GM13976 (cell line): ENCODE results near the gene KCNAB2.

ENCODE experiments used
- DNase-seq: peaks from one replicate; pipeline ENCODE4 v3.0.0; 2012; ENCODE audit warnings: low spot score
- in situ Hi-C: fragments of 300-500 bp; cut with MboI; formaldehyde crosslinking; loops from one replicate; pipeline ENCODE4 v1.12.0; 2022; ENCODE audit warnings: low sequenced_read_pairs, mixed read lengths, inconsistent platforms; ENCODE audit not compliant: unreplicated experiment
- TF ChIP-seq, protein P1 (sequence below): IDR thresholded peaks from 2 replicates; pipeline ENCODE4 v1.5.1; 2012; ENCODE audit warnings: borderline replicate concordance, mild to moderate bottlenecking; ENCODE audit not compliant: insufficient read depth; ENCODE audit errors: extremely low read depth, missing control alignments, control extremely low read depth

Gene KCNAB2

DNA sequence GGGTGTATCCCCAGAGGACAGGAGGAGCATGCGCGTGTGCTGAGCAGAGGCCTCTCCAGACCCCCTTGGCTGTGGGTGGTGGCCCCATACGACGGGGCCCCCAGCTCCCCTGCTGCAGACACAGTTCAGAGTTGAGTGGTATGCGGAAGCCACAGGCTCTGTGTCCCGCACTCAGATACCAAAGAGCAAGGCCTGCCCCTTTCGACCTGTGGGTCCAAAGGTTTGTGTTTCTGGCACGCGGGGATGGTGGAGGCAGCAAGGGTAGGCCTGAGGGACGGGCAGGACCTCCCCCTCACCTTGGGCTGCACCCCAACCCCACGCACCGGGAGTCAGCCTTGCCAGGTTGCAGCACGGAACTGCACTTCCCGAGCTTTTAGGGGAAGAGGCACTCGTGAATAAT, at the start of gene KCNAB2:
TSS of gene KCNAB2 (plus strand) at position 328 of the 400 bp plus-strand sequence. CDS start 5,649 bp downstream, outside the sequence.
- DNase-seq, result no peak
- in situ Hi-C loops, result no loop called here
- TF ChIP-seq, protein P1, sequence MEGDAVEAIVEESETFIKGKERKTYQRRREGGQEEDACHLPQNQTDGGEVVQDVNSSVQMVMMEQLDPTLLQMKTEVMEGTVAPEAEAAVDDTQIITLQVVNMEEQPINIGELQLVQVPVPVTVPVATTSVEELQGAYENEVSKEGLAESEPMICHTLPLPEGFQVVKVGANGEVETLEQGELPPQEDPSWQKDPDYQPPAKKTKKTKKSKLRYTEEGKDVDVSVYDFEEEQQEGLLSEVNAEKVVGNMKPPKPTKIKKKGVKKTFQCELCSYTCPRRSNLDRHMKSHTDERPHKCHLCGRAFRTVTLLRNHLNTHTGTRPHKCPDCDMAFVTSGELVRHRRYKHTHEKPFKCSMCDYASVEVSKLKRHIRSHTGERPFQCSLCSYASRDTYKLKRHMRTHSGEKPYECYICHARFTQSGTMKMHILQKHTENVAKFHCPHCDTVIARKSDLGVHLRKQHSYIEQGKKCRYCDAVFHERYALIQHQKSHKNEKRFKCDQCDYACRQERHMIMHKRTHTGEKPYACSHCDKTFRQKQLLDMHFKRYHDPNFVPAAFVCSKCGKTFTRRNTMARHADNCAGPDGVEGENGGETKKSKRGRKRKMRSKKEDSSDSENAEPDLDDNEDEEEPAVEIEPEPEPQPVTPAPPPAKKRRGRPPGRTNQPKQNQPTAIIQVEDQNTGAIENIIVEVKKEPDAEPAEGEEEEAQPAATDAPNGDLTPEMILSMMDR, result no peak

DNA sequence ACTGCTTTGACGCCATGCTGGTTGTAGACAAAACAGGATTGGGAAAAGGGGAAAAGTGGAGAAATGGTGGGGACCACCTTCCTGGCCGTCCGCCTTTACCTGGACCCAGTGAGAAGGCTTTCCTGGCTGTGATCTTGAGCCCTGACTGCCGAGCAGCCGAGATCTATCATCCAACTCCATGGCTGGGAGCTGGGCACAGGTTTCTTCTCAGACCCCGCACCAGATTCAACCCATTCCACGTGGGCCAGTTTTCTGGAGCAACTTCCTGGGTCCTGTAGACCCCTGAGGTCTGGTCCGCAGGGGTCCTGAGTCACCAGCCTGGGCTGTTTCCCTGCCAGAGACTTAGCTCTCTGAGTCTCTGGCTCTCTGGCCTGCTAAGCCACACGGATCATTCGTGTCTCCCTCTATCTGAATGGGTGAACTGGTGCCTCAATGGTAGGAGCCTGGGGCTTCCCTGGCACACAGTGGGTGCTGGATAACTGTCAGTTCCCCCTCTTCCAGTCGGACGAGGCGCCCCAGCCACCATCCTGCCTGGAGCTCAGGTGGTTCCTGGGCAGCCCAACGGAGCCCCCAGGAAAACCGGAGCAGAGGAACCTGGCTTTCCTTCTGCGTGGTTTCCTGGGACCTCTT, 48.9 kb upstream of the KCNAB2 start:
- TF ChIP-seq, protein P1, result no peak
- in situ Hi-C loops, result no loop called here
- DNase-seq, result no peak

DNA sequence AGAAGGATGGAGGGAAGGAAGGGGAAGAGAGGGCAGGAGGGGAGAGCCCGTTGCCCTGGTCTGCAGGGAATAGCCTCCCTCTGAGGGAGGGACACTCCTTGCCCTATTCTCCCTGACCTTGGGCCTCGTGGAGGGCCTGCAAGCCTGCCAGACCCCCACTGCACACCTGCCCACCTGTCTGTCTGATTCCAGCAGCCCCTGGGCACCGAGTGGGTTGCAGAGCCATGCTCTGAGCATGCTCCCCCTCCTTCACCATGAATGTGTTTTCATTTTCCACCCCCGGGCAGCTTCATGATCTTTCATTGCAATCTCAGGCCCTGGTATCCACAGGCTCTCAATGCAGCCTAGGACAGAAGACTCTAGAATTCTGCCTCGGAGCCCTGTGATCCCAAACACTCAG, 48.4 kb upstream of the KCNAB2 start:
- DNase-seq, result no peak
- TF ChIP-seq, protein P1, result no peak
- in situ Hi-C loops, result no loop called here

DNA sequence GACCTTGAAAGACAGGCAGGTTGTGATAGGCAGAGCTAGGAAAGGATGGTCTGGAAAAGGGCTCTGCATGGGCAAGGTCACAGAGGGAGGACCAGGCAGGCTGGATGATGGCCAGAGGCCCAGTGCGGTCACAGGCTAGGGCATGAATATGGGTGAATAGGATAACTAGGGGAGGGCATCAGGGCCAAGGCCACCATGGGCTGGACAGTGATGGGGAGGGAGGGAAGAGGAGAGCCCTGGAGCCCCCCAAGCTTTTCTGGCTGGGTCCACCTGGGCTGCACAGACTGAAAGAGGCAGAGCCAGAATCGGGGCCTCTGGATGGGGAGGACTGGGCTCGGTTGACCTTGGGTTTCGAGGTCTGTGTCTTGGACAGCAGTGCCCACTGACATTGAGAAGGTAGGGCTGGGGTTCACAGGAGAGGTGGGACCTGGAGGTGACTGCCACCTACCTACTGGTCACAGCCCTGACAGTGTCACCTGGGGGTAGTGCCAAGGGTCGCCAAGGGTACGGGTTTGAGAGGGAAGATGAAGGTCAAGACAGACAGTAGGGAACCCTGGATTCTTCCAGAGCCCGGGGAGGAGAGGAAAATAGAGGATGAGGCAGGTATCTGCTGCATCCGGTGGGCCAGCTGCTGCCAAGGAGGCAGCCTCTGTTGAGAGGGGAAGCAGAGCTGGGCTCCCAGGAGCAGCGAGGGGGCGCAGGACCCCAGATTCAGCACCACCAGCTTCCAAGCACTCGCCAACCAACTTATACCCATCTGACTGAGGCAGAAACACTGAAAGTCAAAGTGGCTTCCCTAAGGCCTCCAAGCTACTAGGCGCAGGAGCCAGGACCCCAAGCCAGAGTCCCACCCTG, 47.4 kb upstream of the KCNAB2 start:
- DNase-seq, result no peak
- in situ Hi-C loops, result no loop called here
- TF ChIP-seq, protein P1, result no peak

DNA sequence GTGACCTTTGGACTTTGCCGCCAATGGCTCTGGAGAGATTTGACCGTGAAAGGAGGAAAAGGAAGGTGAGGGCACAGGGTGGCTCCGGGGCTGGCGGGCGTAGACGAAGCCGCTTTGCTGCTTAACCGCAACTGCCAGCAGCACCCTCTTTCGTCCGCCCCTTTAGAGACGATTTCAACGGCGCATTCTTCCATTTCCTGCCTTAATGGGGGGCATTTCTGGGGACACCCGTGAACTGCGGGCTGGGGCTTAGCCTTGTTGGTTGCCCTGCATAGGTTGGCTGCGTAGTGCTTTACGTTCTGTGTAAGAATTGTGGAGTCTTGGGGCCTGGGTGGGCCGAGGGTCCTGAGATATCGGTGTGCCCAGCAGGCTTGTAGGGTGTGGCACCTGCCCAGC, 46.8 kb upstream of the KCNAB2 start:
- DNase-seq, result no peak
- in situ Hi-C loops, result no loop called here
- TF ChIP-seq, protein P1, result no peak

DNA sequence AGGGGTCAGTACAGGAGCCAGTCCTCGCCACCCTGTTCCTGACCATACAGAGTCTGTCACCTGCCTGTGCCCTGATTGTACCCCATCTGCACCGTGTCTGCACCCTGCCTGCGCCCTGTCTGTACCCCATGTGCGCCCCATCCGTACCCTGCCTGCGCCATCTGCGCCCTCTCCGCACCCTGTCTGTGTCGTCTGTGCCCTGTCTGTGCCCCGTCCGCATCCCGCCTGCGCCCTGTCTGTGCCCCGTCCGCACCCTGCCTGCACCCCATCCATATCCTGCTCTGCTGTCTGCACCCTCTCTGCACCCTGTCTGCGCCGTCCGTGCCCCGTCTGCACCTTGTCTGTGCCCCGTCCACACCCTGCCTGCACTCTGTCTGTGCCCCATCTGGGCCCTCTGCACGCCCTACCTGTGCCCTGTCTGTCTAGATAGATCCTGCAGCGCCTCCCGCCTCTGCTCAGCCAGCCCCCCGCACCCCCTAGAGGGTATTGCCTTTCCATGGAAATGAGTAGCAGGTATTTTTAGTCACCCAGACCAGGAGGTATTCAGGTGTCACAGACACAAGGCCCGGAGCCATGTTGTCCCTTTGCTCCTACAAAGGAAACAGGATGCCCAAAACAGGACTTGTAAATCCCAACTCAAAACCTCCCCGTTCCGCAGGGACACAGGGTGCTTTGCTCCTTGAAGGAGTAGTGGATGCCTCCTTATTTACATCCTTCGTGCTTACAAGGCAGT, 45.8 kb upstream of the KCNAB2 start:
- in situ Hi-C loops, result no loop called here
- DNase-seq, result no peak

More for the DNA sequence above, 45.8 kb upstream of the KCNAB2 start:
- TF ChIP-seq, protein P1, result no peak
